ENCODE data around the gene BEND3.
"Not testable (repeated sequence)": the region's sequence is repeated elsewhere in the genome, so short reads cannot be mapped to it uniquely, and the experiment has no call there.

Gene BEND3

DNA sequence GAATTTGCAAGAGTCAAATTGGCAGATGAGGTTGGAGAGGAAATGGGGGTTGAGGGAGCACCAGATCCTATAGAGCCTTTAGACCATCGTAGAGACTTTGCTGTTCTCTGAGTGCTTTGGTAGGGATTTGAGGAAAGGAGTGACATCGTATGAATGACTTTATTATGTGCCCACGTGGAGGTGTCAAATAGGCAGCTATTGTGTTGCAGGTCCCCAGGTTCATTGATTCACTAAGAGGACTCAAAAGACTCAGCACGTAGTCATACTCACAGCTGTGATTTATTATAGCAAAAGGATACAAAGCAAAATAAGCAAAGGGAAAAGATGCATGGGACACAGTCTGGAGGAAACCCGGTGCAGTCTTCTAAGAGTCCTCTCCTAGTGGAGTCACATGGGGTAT is 85.2 kb downstream of the BEND3 start:
- DNase-seq (ENCODE audit: low spot score), result no peak

DNA sequence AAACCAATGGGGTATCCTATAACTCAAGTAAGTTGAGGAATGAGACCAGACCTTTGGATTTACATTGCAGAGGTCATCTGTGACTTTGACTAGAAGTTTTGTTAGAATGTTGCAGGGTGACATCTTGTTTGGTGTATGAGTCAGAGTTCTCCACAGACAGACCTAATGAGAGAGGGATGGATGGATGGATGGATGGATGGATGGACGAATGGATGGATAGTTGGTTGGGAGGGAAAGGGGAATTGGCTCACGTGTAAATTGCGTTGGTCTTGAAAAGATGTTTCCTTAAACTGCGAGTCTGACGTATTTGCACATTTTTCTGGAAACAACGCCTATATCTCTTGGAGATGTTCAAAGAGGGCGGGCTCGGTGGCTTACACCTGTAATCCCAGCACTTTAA is 88.3 kb downstream of the BEND3 start:
- DNase-seq (ENCODE audit: low spot score), result no peak

DNA sequence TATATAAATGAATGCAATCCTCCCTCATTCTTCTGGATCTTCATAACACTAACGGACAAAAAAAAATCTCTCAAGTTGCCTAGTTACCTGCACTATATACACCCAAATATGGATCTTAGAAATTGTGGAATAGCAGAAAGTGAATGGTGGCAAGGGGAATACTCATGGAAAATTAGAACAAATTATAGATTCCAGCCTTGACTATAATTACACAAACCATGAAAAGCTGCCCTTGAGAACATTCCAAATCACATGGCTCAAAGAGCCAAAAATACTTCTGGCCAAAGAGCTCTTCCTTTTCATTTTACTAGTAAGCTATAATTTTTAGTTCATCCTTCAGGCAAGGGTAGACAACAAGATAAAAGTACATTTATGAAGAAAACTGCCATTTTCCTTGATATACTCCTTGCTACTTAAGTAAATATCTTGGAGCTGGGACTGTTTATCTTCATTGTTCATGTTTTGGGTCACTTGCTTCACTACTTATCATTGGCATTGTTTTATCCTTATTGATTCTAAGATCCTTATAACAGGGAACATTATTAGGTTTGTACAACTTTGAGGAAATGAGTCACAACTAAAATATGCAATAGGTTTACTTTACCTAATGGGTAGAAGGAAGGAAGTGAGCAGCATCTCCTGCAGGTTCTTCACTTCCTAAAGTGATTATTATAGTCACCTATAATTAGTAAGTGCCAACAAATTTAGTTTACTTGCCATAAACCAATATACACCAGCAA is 93.7 kb downstream of the BEND3 start:
- DNase-seq (ENCODE audit: low spot score), result no peak

DNA sequence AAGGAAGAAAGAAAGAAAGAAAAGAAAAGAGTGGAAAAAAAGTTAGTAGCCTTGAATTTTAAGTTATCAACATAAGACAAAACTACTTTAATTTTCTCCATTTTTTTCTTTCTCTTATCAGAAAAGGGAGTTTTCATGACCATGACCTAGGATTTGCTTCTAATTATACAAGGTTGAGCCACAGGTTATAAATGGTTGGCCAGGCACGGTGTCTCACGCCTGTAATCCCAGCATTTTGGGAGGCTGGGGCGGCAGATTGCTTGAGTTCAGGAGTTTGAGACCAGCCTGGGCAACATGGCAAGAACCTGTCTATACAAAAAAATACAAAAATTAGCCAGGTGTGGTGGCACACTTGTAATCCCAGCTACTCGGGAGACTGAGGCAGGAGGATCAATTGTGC is 95.1 kb downstream of the BEND3 start:
- no peak for DNase-seq (ENCODE audit: low spot score)

DNA sequence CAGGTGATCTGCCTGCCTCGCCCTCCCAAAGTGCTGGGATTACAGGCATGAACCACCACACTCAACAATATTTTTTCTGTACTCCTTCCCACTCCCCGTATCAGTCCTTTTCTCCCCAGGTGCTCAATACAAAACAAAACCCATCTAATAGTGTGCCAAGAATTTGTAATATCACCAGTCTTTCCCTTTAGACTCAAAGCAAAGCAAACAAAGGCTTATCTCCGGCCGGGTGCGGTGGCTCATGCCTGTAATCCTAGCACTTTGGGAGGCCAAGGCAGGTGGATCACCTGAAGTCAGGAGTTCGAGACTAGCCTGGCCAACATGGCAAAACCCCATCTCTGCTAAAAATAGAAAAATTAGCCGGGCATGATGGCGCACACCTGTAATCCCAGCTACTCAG is 95.7 kb downstream of the BEND3 start:
- DNase-seq (ENCODE audit: low spot score), result not testable (repeated sequence)

DNA sequence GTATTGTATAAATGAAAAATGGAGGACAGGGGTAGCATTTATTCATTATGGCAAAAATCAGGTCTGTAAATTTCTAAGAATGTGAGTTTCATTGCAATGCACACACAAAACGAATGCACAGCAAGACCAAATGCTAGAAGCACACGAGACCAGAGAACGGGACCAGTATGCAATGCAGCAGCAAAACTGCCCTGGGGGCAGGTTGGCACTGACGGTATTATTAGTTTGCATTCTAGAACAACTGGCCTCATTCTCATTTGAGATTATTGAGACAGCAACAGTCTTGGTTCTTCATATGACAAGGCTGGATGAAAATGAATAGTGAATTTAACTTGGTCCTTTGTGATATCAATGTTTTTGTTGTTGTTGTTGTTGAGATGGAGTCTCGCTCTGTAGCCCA is 96.3 kb downstream of the BEND3 start:
- no peak for DNase-seq (ENCODE audit: low spot score)

Measured in LoVo (cell line).